ENCODE measurements around the gene AUTS2. TPM values are rescaled to one million over a fixed set of nuclear protein-coding genes. Genes with fewer than 3 reads are reported as not detected.

Gene AUTS2
- total and polyA plus RNA-seq, 2 experiments from 2014 or later = 32.0 to 91.0 TPM

- Histone ChIP-seq H2AFZ (no peak overlapping the region), H3K36me3 (ENCODE audit: insufficient read depth) (no peaks in the 10 kb centered on the region), H3K4me2 (no peak overlapping the region), H3K79me2 (replicated peaks; ENCODE audit: insufficient read depth) (peaks cover under 1% of the 10 kb centered on the region; the same call in 1 of the 2 replicates), H3K27me3 (ENCODE audit: insufficient read depth) (no peaks in the 10 kb centered on the region), H3K4me1 (ENCODE audit: insufficient read depth) (no peaks in the 10 kb centered on the region), H3F3A (replicated peaks; ENCODE audit: low read depth) (no peaks in the 10 kb centered on the region), H3K27ac (ENCODE audit: low read depth) (no peak overlapping the region), H3K4me3 (no peak overlapping the region), H4K20me1 (replicated peaks; ENCODE audit: insufficient read depth) (no peaks in the 10 kb centered on the region), H3K9me2 (ENCODE audit: insufficient read depth) (no peaks in the 10 kb centered on the region)
- no peaks in the 10 kb centered on the region for H3K36me3 Mint-ChIP-seq (ENCODE audit: low read depth)
- no peaks in the 10 kb centered on the region for H3K9me3 Mint-ChIP-seq
- no peak for DNase-seq (ENCODE audit: low spot score)
- H3K27me3 Mint-ChIP-seq (ENCODE audit: insufficient read depth, low read depth, poor library complexity) = no peaks in the 10 kb centered on the region
- TF ChIP-seq ZNF114 (CRISPR knock-in tag; IDR thresholded peaks at IDR 0.05) (no peak), POLR2AphosphoS5 (IDR thresholded peaks at IDR 0.05; ENCODE audit: low read depth) (no peak), JUNB (IDR thresholded peaks at IDR 0.05; ENCODE audit: unreplicated experiment) (no peak), ETS1 (IDR thresholded peaks at IDR 0.05) (no peak), CREB1 (CRISPR knock-in tag; IDR thresholded peaks at IDR 0.05; ENCODE audit: low read depth) (no peak), ZNF331 (CRISPR knock-in tag; IDR thresholded peaks at IDR 0.05; ENCODE audit: low read depth) (no peak), ZNF462 (CRISPR knock-in tag; IDR thresholded peaks at IDR 0.05) (no peak), STAT1 (IDR thresholded peaks at IDR 0.05; ENCODE audit: unreplicated experiment) (no peak), CTCF (conservative IDR thresholded peaks at IDR 0.05; ENCODE audit: low read depth in 2 of 2) (no peak), NANOG (IDR thresholded peaks at IDR 0.05; ENCODE audit: borderline replicate concordance) (no peak), EZH2phosphoT487 (IDR thresholded peaks at IDR 0.05; ENCODE audit: unreplicated experiment) (no peak), EZH2 (IDR thresholded peaks at IDR 0.05; ENCODE audit: low read depth, unreplicated experiment) (no peak)
- TF ChIP-seq, protein P1, sequence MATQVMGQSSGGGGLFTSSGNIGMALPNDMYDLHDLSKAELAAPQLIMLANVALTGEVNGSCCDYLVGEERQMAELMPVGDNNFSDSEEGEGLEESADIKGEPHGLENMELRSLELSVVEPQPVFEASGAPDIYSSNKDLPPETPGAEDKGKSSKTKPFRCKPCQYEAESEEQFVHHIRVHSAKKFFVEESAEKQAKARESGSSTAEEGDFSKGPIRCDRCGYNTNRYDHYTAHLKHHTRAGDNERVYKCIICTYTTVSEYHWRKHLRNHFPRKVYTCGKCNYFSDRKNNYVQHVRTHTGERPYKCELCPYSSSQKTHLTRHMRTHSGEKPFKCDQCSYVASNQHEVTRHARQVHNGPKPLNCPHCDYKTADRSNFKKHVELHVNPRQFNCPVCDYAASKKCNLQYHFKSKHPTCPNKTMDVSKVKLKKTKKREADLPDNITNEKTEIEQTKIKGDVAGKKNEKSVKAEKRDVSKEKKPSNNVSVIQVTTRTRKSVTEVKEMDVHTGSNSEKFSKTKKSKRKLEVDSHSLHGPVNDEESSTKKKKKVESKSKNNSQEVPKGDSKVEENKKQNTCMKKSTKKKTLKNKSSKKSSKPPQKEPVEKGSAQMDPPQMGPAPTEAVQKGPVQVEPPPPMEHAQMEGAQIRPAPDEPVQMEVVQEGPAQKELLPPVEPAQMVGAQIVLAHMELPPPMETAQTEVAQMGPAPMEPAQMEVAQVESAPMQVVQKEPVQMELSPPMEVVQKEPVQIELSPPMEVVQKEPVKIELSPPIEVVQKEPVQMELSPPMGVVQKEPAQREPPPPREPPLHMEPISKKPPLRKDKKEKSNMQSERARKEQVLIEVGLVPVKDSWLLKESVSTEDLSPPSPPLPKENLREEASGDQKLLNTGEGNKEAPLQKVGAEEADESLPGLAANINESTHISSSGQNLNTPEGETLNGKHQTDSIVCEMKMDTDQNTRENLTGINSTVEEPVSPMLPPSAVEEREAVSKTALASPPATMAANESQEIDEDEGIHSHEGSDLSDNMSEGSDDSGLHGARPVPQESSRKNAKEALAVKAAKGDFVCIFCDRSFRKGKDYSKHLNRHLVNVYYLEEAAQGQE (IDR thresholded peaks at IDR 0.05; ENCODE audit: unreplicated experiment) = no peak
- no peak for ATAC-seq
- H3K4me3 Mint-ChIP-seq = no peak overlapping the region
- peaks cover 7% of the 10 kb centered on the region; the same call in 2 of the 3 replicates for H3K4me1 Mint-ChIP-seq
- no peak overlapping the region for H3K27ac Mint-ChIP-seq
Measured at GRCh38 chr7:69719717-69720116, 121.4 kb downstream of the AUTS2 start.

Measured in GM23338 (cell line).